ENCODE results near the gene GCG.

Gene GCG

GRCh38 chr2:162149466-162149865 lies 2.6 kb downstream of the GCG start:
- DNase-seq, result no peak

GRCh38 chr2:162148956-162149355 lies 3.1 kb downstream of the GCG start:
- DNase-seq, result no peak

GRCh38 chr2:162143969-162144368 lies 8.1 kb downstream of the GCG start:
- no peak for DNase-seq

GRCh38 chr2:162138310-162138709 lies 13.7 kb downstream of the GCG start:
- DNase-seq, result no peak

- DNase-seq, result no peak
Observed at GRCh38 chr2:162127422-162127821, 24.6 kb downstream of the GCG start.

- no peak for DNase-seq
Observed at GRCh38 chr2:162126527-162126926, 25.5 kb downstream of the GCG start.

- no peak for DNase-seq
Observed at GRCh38 chr2:162126111-162126519, 25.9 kb downstream of the GCG start.

- DNase-seq, result no peak
Observed at GRCh38 chr2:162125138-162125537, 26.9 kb downstream of the GCG start.

GRCh38 chr2:162123806-162124758 lies 28.0 kb downstream of the GCG start:
- DNase-seq, result peak; percentile 48

- no peak for DNase-seq
Observed at GRCh38 chr2:162118166-162119031, 33.6 kb downstream of the GCG start.

- no peak for DNase-seq
Observed at GRCh38 chr2:162116352-162116751, 35.7 kb downstream of the GCG start.

- no peak for DNase-seq
Observed at GRCh38 chr2:162115076-162115475, 37.0 kb downstream of the GCG start.

GRCh38 chr2:162114271-162114670 lies 37.8 kb downstream of the GCG start:
- DNase-seq, result no peak

GRCh38 chr2:162113776-162114168 lies 38.3 kb downstream of the GCG start:
- DNase-seq, result no peak

- no peak for DNase-seq
Observed at GRCh38 chr2:162113088-162113775, 38.8 kb downstream of the GCG start.

- DNase-seq, result no peak
Observed at GRCh38 chr2:162111958-162112850, 39.8 kb downstream of the GCG start.

GRCh38 chr2:162107361-162107901 lies 44.6 kb downstream of the GCG start:
- DNase-seq, result no peak

GRCh38 chr2:162106746-162107145 lies 45.3 kb downstream of the GCG start:
- DNase-seq, result no peak

GRCh38 chr2:162106146-162106551 lies 45.9 kb downstream of the GCG start:
- DNase-seq, result no peak

GRCh38 chr2:162103443-162104009 lies 48.5 kb downstream of the GCG start:
- no peak for DNase-seq

GRCh38 chr2:162100579-162100978 lies 51.5 kb downstream of the GCG start:
- DNase-seq, result no peak

Data from NCI-H1436 (cell line).